ENCODE measurements around the gene TRIO. TPM values are rescaled to one million over a fixed set of nuclear protein-coding genes. Genes with fewer than 3 reads are reported as not detected.
A peak's percentile ranks its signal among the peaks of the same experiment; 100 is the strongest.

TRIO gene
- total RNA-seq, 1 experiment from 2014 or later: 211 TPM

- Histone ChIP-seq H3K9me3 (ENCODE audit: low read length) (no peaks in the 10 kb centered on the region), H3K4me2 (ENCODE audit: low read length) (peak overlapping the region; percentile 83), H3K36me3 (ENCODE audit: low read depth, low read length) (peaks cover under 1% of the 10 kb centered on the region; the same call in 1 of the 2 replicates), H3F3A (ENCODE audit: low read length, unreplicated experiment) (peaks cover 8% of the 10 kb centered on the region), H3K27ac (ENCODE audit: low read length) (peak overlapping the region; percentile 94), H3K9me2 (replicated peaks; ENCODE audit: low read length) (no peaks in the 10 kb centered on the region), H4K20me1 (ENCODE audit: low read length) (peaks cover 60% of the 10 kb centered on the region), H3K4me3 (ENCODE audit: low read length) (peak overlapping the region; percentile 63), H2AFZ (ENCODE audit: low read length) (no peak overlapping the region), H3K79me2 (ENCODE audit: low read length) (peaks cover 98% of the 10 kb centered on the region), H3K4me1 (ENCODE audit: insufficient read depth, low read length) (peaks cover 76% of the 10 kb centered on the region), H3K27me3 (ENCODE audit: low read length) (no peaks in the 10 kb centered on the region), H3K9ac (ENCODE audit: low read length) (peak overlapping the region; percentile 15)
- intact Hi-C loops (cut with micrococcal nuclease): loop anchor here (1.0 to 2.0 kb wide), 2 partner anchors 35 to 112 kb away; no protein-coding TSS in a partner anchor
- TF ChIP-seq CTCF (conservative IDR thresholded peaks at IDR 0.05; ENCODE audit: low read depth, low read length) (no peak), EZH2 (IDR thresholded peaks at IDR 0.05; ENCODE audit: low read length, unreplicated experiment) (no peak), EZH2phosphoT487 (IDR thresholded peaks at IDR 0.05; ENCODE audit: borderline replicate concordance, low read length) (no peak)
- DNase-seq: no peak
- TSS peak; percentile 75 for BruUV-seq (replicated peaks)
- ChIA-PET CTCF (interaction anchor here (0.9 to 1.3 kb wide), 3 partner anchors 9 to 173 kb away, joined by 3 to 7 read pairs (median 3); no protein-coding TSS in a partner anchor), POLR2A (ENCODE audit: unreplicated experiment) (no interaction called here)
- ATAC-seq: no peak
These were observed 13.1 kb downstream of the TRIO start for GRCh38 chr5:14156290-14156649.

- H4K20me1 ChIP-seq (ENCODE audit: low read length): peaks cover 60% of the 10 kb centered on the region
- H3K27ac ChIP-seq (ENCODE audit: low read length): peak overlapping the region; percentile 94
- CTCF ChIA-PET: interaction anchor here (0.6 to 1.3 kb wide), 6 partner anchors 9 to 174 kb away, joined by 3 to 7 read pairs (median 4); partner anchors contain the start of gene TRIO
- peak overlapping the region; percentile 83 for H3K4me2 ChIP-seq (ENCODE audit: low read length)
- DNase-seq (peak; percentile 98), ATAC-seq (peak; percentile 88)
- H3K27me3 ChIP-seq (ENCODE audit: low read length): no peaks in the 10 kb centered on the region
- H3K9me2 ChIP-seq (replicated peaks; ENCODE audit: low read length): no peaks in the 10 kb centered on the region
- H3F3A ChIP-seq (ENCODE audit: low read length, unreplicated experiment): peaks cover 8% of the 10 kb centered on the region
- peaks cover 74% of the 10 kb centered on the region for H3K4me1 ChIP-seq (ENCODE audit: insufficient read depth, low read length)
- TF ChIP-seq EZH2phosphoT487 (IDR thresholded peaks at IDR 0.05; ENCODE audit: borderline replicate concordance, low read length): no peak
- TF ChIP-seq EZH2 (IDR thresholded peaks at IDR 0.05; ENCODE audit: low read length, unreplicated experiment): no peak
- no peak for TF ChIP-seq CTCF (conservative IDR thresholded peaks at IDR 0.05; ENCODE audit: low read depth, low read length)
- intact Hi-C loops (cut with micrococcal nuclease): loop anchor here (1.0 to 2.0 kb wide), 2 partner anchors 34 to 111 kb away; no protein-coding TSS in a partner anchor
- H3K9me3 ChIP-seq (ENCODE audit: low read length): no peaks in the 10 kb centered on the region
- TSS peak; percentile 36 for BruUV-seq (replicated peaks)
- H3K36me3 ChIP-seq (ENCODE audit: low read depth, low read length): no peaks in the 10 kb centered on the region; the same call in 1 of the 2 replicates
- peak overlapping the region; percentile 63 for H3K4me3 ChIP-seq (ENCODE audit: low read length)
- H3K79me2 ChIP-seq (ENCODE audit: low read length): peaks cover 98% of the 10 kb centered on the region
- H3K9ac ChIP-seq (ENCODE audit: low read length): peak overlapping the region; percentile 63
- POLR2A ChIA-PET (ENCODE audit: unreplicated experiment): interaction anchor here (0.6 to 0.9 kb wide), 5 partner anchors 12 to 119 kb away, joined by 3 to 10 read pairs (median 8); no protein-coding TSS in a partner anchor
- H2AFZ ChIP-seq (ENCODE audit: low read length): no peak overlapping the region
These were observed 13.7 kb downstream of the TRIO start for GRCh38 chr5:14156650-14157492.
